Muscle of arm (tissue), 14 donors: Measurements from ENCODE around the gene TIGD1. TPM values are rescaled to one million over a fixed set of nuclear protein-coding genes. Genes with fewer than 3 reads are reported as not detected.

Experiments
- DNase-seq: peaks from one replicate; pipeline ENCODE4 v3.0.0-alpha.2; 2013
- long read RNA-seq, 11 donors: transcript quantifications; one replicate each; lab custom pipeline, GENCODE V29; 2026
- polyA plus RNA-seq, 12 donors: library from polyadenylated mRNA; unstranded; fragments of 120-200 nt; gene quantifications; one replicate each; pipeline ENCODE4 v1.2.1, GENCODE V29; 2013; ENCODE audit not compliant: insufficient read length in 12 of 12

TIGD1 gene
- 1 to 10 TPM in 11 of 12 donors, not detected in 1; 4.0 to 9.1 (median 6.8) TPM for polyA plus RNA-seq
- long read RNA-seq, donor 1, partial matches to known transcripts: 0 of 3 reads
- long read RNA-seq, donor 1, other reads (novel, unspliced or antisense): 0 of 3 reads
- long read RNA-seq, donor 2, transcript TIGD1-201 (1 exons, 2,623 nt): major isoform, 30 of 30 reads
- long read RNA-seq, donor 2, partial matches to known transcripts: 0 of 30 reads
- long read RNA-seq, donor 2, other reads (novel, unspliced or antisense): 0 of 30 reads
- long read RNA-seq, donor 3, transcript TIGD1-201 (1 exons, 2,623 nt): major isoform, 22 of 22 reads
- long read RNA-seq, donor 3, partial matches to known transcripts: 0 of 22 reads
- long read RNA-seq, donor 3, other reads (novel, unspliced or antisense): 0 of 22 reads
- long read RNA-seq, donor 4, transcript TIGD1-201 (1 exons, 2,623 nt): major isoform, 10 of 10 reads
- long read RNA-seq, donor 4, partial matches to known transcripts: 0 of 10 reads
- long read RNA-seq, donor 4, other reads (novel, unspliced or antisense): 0 of 10 reads
- long read RNA-seq, donor 5, transcript TIGD1-201 (1 exons, 2,623 nt): major isoform, 58 of 58 reads
- long read RNA-seq, donor 5, partial matches to known transcripts: 0 of 58 reads
- long read RNA-seq, donor 5, other reads (novel, unspliced or antisense): 0 of 58 reads
- long read RNA-seq, donor 6, transcript TIGD1-201 (1 exons, 2,623 nt): major isoform, 8 of 8 reads
- long read RNA-seq, donor 6, partial matches to known transcripts: 0 of 8 reads
- long read RNA-seq, donor 6, other reads (novel, unspliced or antisense): 0 of 8 reads
- long read RNA-seq, donor 7, transcript TIGD1-201 (1 exons, 2,623 nt): major isoform, 18 of 25 reads
- long read RNA-seq, donor 7, partial matches to known transcripts: 7 of 25 reads
- long read RNA-seq, donor 7, other reads (novel, unspliced or antisense): 0 of 25 reads
- long read RNA-seq, donor 8, transcript TIGD1-201 (1 exons, 2,623 nt): major isoform, 33 of 33 reads
- long read RNA-seq, donor 8, partial matches to known transcripts: 0 of 33 reads
- long read RNA-seq, donor 8, other reads (novel, unspliced or antisense): 0 of 33 reads
- long read RNA-seq, donor 9, transcript TIGD1-201 (1 exons, 2,623 nt): major isoform, 10 of 97 reads
- long read RNA-seq, donor 9, partial matches to known transcripts: 73 of 97 reads
- long read RNA-seq, donor 9, other reads (novel, unspliced or antisense): 14 of 97 reads
- long read RNA-seq, donor 10, transcript TIGD1-201 (1 exons, 2,623 nt): major isoform, 33 of 33 reads
- long read RNA-seq, donor 10, partial matches to known transcripts: 0 of 33 reads
- long read RNA-seq, donor 10, other reads (novel, unspliced or antisense): 0 of 33 reads
- long read RNA-seq, donor 11, transcript TIGD1-201 (1 exons, 2,623 nt): major isoform, 24 of 24 reads
- long read RNA-seq, donor 11, partial matches to known transcripts: 0 of 24 reads
- long read RNA-seq, donor 11, other reads (novel, unspliced or antisense): 0 of 24 reads

DNA sequence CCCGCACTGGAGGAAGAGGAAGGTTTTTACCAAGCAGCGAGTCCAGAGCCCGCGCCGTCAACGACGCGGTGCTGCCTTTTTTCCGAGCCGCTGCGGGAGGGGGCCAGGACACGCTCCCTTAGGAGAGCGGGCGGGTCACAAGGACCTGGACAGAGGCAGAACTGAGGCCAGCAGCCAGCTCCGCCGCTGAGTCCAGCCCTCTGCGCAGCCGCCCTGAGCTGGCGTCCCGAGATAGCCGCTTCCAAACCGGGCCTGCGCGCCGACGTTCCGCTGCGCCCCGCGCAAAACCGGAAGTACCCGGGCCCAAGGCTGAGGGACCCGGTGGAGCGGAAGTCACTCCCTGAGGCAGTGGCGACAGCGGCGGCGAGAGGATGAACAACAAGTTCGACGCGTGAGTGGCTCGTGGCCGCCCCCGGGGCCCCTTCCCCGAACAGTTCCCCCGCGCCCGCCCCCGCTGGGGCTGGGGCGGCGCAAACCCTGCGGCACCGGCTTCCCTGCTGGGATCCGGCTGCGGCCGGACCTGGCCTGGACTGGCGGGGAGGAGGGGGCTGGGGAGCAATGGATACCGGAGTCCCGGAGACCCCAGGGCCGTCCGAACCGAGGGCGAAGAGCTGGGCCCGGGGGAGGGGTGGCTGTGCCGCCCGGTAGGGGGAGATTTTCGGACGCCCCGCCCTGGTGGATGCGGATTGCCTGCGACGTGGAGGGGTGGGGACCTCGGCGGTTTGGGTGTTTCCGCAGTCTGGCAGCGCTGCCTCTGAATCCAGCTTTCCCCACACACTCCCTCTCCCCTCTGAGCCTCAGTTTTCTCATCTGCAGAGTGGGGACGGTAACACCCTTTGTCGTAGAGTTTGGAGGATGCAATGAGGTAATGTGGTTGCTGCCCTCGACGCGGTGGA, at the start of gene TIGD1, which contains the start of gene EIF4E2:
TIGD1 (minus strand) TSS at position 204 of the 896 bp plus-strand sequence. CDS start 675 bp downstream, outside the sequence.
EIF4E2 (plus strand) TSS at position 336 of the 896 bp plus-strand sequence; CDS start at position 372, 36 bp downstream.
- DNase-seq: peak; percentile 96

GRCh38 chr2:232598293-232598692, 47.9 kb upstream of the TIGD1 start:
- no peak for DNase-seq

DNA sequence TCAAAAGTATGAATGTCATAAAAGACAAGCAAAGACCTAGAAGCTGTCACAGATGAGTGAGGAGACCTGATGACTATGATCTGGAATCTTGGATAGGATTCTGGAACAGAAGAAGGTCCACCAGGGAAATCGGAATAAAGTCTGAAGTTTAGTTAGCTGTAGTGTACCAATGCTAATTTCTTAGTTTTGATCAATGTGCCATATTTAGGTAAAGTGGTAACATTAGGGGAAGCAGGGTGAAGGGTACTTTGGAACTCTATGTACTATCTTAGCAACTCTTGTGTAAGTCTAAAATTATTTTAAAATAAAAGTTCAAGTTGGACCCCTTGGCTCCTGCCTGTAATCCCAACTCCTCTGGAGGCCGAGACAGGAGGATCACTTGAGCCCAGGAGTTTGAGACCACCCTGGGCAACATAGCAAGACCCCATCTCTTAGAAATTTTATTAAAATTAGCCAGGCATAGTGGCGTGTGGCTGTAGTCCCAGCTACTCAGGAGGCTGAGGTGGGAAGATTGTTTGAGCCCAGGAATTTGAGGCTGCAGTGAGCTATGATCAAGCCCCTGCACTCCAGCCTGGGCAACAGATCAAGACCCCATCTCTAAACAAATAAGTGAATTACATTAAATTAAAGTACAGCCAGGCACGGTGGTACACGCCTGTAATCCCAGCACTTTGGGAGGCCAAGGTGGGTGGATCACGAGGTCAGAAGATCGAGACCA, 47.2 kb upstream of the TIGD1 start:
- no peak for DNase-seq

DNA sequence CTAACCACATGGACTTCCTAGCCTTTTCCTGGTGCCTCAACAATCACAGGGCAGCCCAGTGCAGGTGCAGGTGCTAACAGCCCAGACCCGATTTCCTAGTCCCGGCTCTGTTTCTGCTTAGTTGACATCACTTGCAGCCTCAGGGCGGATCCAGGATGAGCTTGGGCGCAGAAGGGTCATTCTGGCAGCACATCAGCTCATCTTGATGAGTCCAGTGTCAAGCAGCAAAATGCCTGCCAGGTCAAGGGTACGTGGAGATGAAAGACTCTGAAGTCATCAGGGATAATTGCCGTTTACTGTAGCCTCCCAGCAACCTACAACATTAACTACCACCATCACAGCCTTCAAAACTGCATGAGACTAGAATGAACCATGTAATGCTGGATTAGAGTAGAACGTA, 43.6 kb upstream of the TIGD1 start:
- no peak for DNase-seq

DNA sequence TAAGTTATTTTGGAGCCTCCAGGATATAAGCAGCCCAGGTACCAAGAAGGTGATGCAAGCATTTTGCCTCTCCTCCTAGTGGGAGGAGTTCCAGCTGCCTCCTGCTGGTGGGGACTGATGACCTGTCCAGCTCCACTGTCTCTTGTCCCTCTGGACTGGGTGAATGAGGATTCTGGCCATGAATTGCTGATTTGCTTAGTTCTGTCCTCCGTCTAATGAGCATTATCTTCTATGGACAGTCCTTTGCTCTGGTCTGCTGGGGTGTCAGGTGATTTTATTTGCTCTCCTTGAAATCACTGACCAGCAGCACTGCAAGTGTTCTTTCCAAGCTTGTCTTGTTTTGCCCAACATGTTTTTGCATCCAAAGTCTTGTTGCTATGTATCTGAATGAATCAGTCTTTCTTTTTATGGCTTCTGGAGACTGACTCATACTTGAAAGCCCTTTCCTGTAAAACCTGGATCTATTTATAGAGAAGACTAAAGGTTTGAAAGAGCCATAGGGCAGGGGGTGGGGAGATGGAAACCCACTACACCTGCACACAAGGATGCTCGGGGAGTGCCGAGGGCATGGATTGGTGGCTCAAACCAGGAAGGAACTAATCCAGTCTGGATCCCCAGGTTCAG, 42.5 kb upstream of the TIGD1 start:
- no peak for DNase-seq

GRCh38 chr2:232588680-232589585, 38.6 kb upstream of the TIGD1 start:
- DNase-seq: peak; percentile 42

- no peak for DNase-seq
These were observed 37.7 kb upstream of the TIGD1 start for GRCh38 chr2:232588031-232588430.

- DNase-seq: no peak
These were observed 37.2 kb upstream of the TIGD1 start for GRCh38 chr2:232587512-232587911.

DNA sequence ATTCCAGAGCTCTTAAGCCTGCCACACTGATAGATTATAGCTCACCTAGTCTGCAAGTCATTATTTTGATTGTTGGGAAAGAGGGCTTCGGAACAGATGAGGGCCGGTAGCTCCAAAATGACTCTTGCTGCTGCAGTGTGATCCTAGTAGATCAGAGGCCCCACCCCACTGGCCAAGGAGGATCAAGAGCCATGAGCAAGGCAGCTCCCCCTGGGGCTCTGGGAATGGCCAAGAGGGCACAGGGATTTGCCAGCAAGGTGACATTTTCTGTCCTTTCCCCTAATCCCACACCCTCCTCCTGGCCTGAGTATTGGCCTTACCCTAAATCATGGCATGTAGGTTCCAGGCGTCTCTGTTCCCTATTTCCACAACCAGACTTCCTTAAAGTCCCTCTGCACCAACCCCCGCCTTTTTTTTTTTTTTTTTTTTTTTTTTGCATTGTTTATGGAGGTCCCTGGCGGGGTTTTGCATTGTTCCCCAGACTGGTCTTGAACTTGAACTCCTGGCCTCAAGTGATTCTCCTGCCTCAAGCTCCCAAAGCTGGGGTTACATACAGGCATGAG, 36.7 kb upstream of the TIGD1 start:
- DNase-seq: no peak

DNA sequence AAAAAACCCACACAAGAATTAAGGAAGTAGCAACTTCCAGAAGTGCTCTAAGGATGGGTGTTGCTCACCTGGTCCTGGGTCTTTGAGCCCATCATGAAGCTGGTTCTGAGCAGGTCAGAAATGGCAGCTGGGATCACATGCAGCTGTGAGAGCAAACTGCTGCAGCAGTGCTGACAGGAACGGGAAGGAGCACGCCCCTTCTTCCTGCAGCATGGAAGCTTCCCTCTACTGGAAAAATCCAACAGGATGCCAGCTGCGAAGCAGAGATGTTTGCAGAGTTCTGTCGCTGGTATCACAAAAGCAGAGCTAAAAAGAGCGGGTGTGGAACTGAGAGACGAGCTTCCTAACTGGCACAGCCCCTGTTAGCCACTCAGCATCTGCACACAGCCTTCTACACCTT, 33.9 kb upstream of the TIGD1 start:
- DNase-seq: no peak

DNA sequence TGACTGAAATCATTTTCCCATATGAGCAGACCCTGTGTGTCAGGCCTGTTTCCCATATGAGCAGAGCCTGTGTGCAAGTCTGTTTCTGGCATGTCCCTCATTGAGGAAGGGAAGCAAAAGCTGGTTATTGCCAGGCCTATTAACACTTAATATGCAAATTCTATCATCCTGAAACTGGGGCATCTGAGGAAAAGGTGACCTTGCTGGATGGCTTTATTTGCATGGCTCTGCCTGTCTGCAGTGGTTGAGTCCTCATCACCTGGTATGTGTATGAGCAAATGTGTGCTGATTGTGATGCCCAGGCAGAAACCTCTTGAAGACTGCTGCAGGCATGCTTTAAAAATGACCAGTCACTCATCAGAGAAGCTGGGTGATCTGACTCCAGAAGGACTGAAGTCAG, 31.4 kb upstream of the TIGD1 start:
- no peak for DNase-seq

DNA sequence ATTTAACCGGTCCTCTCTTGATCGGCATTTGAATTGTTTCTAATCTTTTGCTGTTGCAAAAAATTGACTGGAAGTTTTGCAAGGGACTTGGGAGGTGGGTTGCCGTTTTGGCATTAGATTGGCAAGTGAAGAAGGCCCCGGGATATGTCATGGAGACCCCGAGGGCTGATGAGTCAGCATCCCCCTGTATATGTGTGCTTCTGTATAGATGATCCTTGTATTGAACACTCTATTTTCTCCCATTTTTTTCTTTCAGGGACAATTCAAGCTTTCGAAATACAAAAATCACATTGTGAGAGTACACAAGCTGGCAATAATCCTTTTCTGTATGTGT, 30.3 kb upstream of the TIGD1 start:
- DNase-seq: no peak

DNA sequence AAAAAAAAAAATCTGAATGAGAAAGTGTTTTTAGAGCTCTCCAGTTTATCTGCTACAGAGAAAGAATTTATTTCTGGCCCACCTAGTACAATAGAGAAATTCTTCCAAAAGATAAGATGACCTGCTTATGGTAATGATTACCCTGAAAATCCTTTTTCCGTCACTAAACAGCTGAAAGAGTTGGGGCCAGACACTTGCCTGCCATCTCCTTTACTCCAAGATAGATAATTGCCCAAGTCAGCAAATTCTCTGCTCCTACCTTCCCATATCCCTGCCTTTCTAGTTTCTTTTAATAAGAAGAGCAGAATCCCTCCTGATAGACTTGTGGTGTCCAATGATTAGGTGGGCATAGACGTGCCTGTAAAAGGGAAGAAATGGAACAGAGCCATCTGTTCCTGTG, 28.3 kb upstream of the TIGD1 start:
- DNase-seq: no peak

GRCh38 chr2:232577841-232578240, 27.5 kb upstream of the TIGD1 start:
- DNase-seq: no peak

- no peak for DNase-seq
These were observed 26.6 kb upstream of the TIGD1 start for GRCh38 chr2:232576995-232577394.

GRCh38 chr2:232575404-232575746, 25.0 kb upstream of the TIGD1 start:
- DNase-seq: no peak

DNA sequence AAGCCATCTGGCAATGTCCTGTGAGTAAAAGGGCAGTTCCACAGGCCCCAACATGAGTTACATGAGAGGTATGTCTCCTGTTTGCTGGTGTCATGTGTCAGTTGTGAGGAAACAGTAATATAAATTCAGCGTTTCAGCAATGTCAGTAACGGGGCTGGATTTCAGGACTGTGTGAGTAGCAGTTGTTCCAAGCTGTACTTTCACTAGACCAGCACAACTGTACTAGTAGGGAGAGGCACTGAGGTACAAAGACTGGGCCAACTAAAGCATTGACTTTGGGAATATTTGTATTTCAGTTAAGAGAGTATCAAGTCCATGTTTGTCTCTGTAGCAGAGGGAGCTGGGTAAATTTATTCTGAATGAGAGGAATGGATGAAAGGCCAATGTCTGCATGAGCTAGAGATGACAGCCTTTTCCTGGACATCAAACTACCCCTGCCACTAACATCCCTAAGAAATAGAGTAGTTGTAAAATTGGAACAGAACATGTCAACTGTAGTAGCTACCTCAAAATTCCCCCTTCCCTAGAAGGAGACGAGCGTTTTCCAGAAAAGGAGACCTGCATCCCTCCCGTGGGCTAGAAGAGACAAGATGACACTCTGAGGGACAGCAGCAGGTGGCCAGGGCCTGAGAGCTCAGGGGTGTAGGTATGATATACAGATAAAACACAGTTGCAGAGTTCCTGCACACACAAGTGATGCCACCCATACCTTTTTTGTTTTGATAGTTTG, 24.5 kb upstream of the TIGD1 start:
- DNase-seq: no peak
